NCI-H510A (cell line): ENCODE measurements around the gene CPNE6.

Experiments
- DNase-seq: peaks from one replicate; lab custom pipeline; 2025; lab: John Stamatoyannopoulos, UW

Gene CPNE6

DNA sequence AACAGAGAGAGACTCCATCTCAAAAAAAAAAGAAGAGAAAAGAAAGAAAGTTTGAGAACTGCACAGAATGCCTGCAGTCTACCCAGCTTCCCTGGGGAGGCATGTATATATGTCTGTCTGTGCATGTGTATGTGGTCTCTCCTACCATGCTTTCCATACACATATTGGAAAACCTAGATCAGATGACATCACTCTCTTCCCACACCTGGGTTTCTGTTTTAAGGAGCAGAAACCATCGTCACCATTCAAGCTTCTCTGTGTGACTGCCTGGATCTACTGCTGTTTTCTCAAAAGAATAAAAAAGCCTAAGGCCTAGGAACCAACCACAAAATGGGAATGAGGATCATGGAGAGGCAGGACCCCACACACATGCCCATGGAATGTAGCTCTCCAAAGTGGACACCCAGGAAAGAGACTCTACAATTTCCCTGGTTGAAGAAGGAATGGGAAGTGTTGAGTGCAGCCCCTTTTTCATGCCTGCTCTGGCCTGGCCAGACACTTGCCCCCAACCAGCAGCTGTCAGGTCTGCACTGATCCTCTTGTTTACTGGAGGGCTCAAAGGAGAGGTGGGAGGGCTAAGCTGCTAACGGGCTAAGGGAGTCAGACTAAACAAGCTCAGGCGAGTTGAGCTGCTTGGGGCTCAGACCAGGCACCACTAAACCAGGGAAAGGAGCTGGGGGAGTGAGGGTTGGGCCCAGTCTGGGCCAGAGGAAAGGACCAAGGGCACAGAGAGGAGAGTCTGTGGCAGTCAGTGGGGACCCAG, 15.0 kb downstream of the CPNE6 start:
- DNase-seq: no peak

DNA sequence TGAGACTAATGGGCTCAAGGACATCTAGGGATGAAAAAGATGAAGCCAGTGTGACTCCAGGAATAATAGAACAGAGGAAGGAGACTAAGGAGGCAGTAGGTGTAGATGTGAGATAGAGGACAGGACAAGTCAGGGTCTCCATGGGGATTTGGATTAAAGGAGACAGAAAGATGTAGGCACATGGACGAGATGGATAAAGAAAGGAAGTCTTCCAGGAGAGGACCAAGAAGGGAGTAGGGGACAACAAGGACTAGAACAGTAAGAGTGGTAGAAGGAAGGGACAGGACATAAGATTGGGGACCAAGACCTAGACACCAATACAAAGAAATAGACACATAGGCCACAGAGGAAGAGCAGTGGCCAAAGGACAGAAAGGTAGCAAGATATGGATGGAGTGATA, 15.6 kb downstream of the CPNE6 start:
- no peak for DNase-seq

DNA sequence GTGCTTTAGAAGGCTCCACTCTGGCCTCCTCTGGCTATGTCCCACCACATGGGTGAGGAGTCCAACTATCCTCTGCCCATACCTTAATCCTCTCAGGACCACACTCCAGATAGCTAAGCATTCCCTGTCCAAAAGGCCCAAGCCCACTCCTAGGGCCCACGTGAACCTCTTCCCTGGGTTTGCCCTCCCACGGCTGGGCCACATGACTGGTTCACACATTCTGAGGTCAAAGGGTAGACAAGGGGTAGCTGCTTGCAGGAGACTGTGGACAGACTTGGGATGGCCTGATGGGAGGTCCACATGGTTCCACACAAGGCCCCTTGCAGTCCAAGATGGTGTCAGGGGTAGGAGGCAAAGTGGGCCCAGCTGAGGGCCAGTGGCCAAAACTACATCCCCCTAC, 16.7 kb downstream of the CPNE6 start:
- DNase-seq: no peak

DNA sequence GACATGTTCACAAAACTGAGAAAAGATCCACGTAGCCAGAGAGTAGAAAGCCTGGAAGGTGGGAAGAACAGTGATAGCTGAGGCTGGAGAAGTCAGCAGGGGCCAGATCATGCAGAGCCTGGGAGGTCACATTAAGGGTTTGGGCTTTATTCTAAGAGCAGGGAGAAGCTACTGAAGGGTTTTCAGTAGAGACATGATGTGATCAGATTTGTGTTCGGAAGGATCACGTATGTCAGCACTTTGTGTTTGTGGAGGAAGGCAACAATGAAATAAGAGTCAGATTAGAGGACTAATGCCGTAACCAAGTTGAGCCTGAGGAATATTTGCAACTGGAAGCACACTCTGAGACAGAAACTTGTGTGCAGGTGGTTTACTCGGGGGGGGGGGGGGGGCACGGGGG, 18.5 kb downstream of the CPNE6 start:
- DNase-seq: no peak

DNA sequence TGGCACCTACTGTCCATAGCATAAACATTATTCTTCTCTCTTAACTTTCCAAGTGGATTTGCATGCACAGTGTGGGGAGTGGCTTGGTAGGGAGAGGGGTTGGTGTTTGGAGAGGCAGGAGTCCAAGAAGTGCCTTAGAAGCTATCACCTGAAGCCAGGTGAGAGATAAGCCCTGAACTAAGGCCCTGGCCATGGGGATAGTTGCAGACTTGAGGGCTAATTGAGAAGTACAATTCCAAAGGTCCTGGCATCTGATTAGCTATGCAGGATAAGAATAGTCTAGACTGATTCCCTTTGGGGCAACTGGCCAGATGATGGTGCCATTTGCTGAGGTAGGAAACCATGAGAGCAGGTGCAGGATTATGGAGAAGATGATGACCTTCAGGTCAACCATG, 20.7 kb downstream of the CPNE6 start:
- DNase-seq: no peak

DNA sequence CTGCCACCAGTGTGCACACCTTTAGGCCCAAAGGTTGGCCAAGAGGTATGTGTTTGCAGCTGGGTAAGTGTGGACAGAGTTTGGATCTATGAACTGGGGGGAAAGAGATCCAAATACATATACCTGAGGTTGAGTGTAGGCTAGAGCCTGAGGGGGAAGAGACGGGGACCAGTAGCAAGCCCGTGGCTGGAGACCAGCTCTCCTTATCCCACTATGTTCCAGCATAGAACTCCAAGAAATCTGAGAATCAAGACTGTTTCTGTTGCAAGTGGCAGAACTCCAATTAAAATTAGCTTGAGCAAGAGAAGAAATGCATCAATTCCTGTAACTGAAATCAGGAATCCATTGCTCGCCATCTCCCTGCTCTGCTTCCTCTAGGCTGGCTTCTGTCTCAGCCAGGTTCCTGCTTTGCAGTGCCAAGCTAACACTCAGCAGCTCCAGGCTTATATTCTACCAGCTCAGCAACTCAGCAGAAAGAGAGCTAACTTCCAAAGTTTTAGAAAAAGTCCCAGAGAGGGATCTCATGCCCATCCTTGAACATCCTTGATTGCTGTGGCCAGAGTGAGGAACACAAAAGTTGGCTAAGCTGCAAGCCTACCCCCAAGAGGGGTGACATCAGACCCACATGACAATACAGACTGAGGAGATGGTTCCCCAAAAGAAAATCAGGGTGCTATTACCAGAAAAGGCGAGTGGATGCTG, 21.3 kb downstream of the CPNE6 start:
- no peak for DNase-seq

DNA sequence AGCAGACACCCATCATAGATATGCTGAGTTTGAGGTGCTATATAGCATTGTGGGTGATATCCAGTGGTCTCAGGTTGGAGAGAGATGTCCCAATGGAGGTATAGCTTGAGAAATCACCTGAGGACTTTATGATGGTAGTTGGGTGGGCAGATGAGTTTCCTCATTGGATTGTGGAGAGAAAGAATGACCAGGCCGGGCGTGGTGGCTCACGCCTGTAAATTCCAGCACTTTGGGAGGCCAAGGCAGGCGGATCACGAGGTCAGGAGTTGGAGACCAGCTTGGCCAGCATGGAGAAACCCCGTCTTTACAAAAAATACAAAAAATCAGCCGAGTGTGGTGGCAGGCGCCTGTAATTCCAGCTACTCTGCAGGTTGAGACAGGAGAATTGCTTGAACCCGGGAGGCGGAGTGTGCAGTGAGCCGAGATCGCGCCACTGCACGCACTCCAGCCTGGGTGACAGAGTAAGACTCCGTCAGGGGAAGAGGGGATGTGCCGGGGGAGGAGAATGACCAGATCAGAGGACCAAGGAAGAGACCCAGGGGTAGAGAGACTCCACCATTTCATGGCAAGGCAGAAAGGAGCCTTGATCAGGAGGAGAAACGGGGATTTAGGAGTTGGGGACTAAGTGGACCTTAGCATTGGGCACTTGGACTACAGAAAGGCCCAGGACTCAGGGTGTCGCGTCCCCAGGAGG, 22.0 kb downstream of the CPNE6 start:
- no peak for DNase-seq

DNA sequence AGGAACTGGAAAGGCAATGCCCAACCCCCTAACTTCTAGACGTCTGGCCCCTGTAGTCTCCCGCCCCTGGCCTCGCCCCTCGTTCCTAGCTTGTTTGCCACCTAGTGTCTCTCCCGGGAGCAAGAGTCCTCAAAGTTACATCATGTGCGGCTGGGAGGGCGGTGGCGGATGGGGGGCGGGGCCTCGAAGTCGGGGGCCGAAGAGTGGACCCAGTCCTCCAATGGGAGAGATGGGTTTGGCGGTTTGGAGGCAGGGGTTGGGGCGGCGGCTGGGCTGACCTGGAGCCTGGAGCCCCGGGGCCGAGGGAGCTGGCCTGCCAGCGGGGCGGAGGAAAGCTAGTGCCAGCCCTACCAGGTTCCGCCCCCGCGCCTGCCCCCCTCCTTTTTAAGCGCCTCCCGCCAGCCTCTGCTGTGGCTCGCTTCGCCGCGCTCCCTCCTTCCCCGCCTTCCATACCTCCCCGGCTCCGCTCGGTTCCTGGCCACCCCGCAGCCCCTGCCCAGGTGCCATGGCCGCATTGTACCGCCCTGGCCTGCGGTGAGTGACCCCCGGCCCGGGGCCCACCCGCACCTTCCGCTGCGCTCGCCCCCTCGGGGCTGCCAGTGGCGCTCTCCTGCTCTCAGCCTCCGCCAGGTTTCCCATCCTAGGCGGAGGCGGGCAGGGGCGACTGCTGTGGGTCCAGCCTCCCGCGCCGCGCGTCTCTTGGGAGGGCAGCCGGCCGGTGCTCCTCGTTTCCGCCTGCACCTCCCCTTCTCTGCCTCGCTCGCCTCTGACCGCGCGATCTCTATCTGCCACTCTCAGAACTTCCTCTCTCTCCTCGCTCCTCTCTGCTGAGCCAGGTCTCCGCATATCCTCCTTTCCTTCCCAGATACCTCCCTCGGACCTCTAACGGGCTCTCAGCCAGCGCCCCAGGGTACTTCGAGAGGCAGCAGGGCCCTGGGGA, 22.8 kb downstream of the CPNE6 start, which contains the start of gene PCK2:
Gene PCK2, plus strand, starts transcription at position 411 of the 940 bp plus-strand sequence. Its CDS starts 95 bp downstream, at position 506.
- peak; percentile 93 for DNase-seq

DNA sequence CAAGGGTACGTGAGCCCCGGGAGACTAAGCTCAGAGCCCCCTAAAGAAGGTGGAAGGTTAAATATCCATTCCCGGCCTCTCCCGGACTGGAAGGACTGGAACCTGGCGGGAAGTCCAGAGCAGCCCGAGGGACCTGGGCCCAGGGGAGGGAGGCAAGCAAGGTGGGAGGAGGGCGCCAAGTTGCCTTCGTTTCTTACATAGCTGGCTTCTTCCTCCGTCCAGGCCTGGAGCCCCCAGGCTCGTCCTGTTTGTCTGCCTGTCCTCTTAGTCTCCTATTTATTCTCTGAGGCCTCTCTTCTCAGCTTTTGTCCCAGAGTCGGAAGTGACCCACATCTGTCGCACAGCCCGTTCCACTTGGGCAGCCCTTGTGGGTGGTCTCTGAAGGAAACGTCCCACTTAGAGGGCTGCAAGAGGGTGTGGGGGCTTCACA, 23.5 kb downstream of the CPNE6 start:
- DNase-seq: no peak

DNA sequence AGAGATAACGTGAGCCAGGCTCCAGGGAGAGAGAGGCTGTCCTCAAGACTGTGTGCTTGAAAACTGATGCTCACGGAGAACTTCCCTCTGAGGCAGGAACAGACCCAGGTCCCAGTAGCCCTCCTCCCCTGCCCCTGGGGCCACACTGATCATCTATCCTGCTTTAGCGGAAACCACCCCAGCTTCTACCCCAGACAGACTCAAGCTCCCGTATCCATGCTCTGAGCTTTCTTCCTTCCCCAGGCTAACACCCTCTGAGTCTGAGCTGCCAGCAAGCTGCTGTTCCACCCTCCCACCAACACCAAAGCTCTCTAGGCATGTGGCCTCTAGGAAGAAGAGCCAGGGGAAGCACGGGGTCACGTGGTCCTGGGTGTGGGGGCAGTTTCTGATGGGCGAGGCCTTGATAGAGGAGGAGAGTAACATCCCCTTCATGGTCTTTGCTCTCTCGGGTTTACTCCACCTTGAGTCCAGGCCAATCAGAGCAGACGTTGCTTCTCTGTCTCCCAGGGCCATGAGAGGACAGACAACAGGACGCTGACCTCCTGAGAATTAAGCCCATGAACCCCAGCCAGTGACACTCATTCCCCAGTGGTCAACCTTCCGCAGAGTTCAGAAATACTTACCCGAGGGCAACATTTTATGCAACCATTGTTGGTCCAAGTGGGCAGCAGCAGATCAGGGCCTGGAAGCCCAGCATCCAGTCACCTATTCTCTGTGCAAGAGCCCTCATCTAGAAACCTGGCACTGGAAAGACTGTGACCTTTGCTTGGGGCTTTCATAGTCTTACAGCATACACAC, 24.1 kb downstream of the CPNE6 start:
- DNase-seq: peak; percentile 60

DNA sequence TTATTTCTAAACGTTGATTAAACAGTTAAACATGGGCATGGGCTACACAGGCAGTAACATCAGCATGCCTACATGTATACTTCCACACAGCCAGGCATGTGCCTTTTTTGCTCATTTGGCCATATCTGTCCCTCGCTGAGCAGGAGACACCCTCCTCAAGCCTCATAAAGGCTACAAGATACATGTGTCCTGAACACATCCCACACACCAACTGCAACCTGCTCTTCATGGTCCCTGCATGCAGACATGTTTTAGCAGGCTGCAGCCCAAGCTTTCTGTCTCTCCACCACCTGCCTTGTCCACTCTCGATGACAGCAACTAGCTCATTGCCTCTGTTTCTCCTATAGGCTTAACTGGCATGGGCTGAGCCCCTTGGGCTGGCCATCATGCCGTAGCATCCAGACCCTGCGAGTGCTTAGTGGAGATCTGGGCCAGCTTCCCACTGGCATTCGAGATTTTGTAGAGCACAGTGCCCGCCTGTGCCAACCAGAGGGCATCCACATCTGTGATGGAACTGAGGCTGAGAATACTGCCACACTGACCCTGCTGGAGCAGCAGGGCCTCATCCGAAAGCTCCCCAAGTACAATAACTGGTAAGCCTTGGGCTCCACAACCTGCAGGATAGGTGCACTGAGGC, 25.3 kb downstream of the CPNE6 start:
- no peak for DNase-seq

DNA sequence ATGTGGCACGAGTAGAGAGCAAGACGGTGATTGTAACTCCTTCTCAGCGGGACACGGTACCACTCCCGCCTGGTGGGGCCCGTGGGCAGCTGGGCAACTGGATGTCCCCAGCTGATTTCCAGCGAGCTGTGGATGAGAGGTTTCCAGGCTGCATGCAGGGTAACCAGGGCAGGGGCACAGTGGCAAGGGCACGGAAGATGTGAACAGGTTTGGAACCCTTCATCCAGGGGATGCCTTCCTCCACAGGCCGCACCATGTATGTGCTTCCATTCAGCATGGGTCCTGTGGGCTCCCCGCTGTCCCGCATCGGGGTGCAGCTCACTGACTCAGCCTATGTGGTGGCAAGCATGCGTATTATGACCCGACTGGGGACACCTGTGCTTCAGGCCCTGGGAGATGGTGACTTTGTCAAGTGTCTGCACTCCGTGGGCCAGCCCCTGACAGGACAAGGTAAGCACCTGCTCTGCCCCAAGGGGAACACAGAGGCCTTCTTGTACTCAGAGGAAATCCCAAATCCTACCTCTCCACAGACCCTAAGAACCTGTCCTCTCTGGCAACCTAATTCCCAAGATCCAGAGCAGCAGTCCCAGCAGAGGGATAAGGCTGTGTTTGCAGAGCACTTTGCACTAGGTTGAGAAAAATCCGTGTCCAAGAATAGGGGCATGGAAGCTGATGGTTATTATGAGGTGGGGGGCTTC, 27.0 kb downstream of the CPNE6 start:
- no peak for DNase-seq

DNA sequence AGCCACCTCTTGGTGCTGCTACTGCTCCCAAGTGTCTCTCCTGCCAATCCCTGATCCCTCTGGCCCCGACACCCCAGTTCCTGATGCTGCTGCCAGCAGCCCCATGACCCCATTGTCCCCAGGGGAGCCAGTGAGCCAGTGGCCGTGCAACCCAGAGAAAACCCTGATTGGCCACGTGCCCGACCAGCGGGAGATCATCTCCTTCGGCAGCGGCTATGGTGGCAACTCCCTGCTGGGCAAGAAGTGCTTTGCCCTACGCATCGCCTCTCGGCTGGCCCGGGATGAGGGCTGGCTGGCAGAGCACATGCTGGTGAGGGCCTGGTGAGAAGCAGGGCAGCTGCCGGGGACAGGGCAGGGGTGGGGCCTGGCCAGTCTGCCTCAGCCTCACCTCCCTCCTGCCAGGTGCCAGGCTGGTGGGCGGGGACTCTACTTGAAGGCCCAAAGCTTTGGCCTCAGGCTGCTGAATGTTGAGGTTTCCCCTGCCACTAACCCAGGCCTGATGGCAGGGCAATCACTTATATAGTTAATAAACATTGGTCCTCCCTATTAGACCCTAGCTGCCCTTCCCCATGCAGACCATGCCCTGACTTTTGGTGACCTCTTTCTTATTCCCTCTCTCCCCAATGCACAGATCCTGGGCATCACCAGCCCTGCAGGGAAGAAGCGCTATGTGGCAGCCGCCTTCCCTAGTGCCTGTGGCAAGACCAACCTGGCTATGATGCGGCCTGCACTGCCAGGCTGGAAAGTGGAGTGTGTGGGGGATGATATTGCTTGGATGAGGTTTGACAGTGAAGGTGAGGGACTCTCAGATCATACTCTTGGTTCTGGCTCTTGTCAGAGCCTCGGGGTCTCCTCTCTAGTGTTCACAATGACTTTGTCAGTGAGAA, 27.8 kb downstream of the CPNE6 start:
- DNase-seq: peak; percentile 67

DNA sequence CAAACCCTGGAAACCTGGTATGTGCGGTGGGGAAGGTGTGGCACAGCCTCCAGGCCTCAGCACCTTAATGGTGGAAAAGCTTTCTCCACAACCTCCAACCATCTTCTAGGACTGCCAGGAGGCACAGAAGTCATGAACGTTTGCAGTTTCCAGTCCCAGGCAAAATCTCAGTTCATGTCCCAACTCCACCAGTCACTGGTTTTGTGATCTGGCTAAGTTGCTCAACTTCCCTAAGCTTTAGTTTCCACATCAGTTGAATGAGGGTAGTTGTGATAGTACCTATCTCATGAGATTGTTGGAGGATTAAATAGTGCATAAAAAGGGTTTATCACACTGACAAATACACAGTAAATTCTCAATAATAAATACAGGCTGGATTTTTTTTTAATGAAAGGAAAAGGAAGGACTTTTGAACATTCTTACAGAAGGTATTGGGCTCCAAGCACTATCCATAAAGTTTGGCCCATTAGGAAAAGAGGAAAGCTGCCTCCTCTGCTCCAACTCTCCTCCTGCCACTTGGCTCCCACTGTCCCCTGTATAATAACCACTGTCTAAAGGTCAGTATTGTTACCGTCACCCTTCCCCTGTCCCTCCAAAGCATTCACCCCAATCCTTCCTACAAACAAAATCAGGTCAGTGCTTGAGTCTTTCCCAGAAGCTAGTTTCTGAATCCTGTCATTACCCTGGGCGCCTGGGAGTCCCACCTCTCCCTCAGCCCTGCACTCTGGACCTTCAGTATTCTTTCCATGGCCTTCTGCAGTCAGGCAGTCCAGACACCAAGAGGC, 29.0 kb downstream of the CPNE6 start:
- no peak for DNase-seq

DNA sequence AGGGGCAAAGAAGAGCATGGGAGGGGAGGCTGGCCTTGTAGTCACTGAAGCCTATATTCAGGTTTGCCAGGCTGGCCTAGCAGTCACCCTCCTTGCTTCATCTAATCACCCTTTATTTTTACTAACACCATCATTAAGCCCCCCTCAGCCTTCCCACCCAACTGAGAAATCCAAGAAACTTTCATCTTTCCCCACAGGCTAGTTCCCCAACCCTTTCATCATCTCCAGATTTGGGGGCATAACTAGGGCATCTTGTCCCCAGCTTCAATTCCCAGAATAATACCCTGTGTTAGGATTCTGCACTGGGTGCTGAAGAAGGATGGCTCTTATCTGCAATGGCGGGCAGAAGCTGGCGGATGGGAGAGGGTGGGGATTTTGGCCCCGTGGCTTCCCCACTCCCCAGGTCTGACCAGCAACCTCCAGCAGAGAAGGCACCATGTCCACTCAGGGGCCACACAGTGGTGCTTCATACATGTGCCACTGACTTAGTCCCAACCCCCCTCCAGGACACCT, 29.7 kb downstream of the CPNE6 start:
- DNase-seq: no peak

DNA sequence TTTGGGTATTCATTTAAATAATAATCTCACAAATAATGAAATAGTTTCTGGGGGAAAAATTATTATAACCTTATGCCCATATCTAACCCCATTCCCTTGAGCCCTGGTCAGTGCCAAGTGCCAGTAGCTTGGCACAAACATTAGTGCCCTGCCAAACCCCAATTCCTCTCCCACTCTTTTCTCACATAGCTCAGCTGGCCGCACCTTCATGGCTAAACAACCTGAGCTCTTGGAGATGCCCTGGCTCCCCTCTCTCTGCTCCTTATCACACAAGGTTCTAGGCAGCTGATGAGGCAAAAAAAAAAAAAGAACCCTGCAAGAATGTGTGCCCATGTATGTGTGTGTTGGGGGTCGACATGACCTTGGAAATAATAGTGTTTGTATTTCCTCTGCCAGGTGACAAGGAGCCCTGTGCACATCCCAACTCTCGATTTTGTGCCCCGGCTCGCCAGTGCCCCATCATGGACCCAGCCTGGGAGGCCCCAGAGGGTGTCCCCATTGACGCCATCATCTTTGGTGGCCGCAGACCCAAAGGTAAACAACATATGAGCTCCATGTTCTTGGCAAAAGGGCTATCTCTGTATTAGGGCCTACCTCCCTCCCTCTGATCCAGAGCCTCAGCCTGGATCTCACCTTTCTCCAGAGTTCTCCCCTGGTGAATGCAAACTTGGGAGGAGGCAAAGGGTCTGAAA, 31.1 kb downstream of the CPNE6 start:
- no peak for DNase-seq

DNA sequence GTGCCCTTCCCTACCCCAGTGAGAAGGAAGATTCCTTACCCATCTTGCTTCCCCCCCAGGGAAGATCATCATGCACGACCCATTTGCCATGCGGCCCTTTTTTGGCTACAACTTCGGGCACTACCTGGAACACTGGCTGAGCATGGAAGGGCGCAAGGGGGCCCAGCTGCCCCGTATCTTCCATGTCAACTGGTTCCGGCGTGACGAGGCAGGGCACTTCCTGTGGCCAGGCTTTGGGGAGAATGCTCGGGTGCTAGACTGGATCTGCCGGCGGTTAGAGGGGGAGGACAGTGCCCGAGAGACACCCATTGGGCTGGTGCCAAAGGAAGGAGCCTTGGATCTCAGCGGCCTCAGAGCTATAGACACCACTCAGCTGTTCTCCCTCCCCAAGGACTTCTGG, 32.1 kb downstream of the CPNE6 start:
- no peak for DNase-seq
